ENCODE results near the gene ROR1. TPM values are rescaled to one million over a fixed set of nuclear protein-coding genes. Genes with fewer than 3 reads are reported as not detected.

Gene ROR1
- total RNA-seq, 1 donor from 2014 or later: 131 TPM

DNA sequence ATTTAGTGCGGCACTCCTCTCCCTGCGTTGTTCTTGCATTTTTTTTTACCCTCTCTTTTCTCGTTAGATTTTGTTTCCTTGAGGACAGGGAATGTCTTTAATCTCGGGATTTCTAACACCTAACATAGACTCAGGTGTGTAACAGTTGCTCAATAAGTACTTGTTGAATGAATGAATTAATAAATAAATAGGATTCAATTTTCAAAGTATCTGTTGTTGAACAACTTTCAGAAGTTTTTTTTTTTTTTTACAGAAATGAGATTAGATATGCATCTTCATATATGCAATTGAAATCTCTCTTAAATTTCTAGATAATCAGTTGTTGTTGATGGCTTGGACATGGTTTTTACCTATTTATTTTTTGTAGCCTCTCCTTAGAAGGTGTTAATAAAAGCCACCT, 83.1 kb downstream of the ROR1 start:
- Mint-ChIP-seq H3K36me3 (ENCODE audit: low read depth) (peaks cover 12% of the 10 kb centered on the region), H3K27me3 (ENCODE audit: low read depth) (no peaks in the 10 kb centered on the region), H3K27ac (ENCODE audit: unreplicated experiment) (peak overlapping the region; percentile 55), H3K4me1 (ENCODE audit: low read depth) (peaks cover 84% of the 10 kb centered on the region), H3K4me3 (ENCODE audit: unreplicated experiment) (no peak overlapping the region), H3K9me3 (ENCODE audit: low read depth) (no peaks in the 10 kb centered on the region)
- TF ChIP-seq, protein P1, sequence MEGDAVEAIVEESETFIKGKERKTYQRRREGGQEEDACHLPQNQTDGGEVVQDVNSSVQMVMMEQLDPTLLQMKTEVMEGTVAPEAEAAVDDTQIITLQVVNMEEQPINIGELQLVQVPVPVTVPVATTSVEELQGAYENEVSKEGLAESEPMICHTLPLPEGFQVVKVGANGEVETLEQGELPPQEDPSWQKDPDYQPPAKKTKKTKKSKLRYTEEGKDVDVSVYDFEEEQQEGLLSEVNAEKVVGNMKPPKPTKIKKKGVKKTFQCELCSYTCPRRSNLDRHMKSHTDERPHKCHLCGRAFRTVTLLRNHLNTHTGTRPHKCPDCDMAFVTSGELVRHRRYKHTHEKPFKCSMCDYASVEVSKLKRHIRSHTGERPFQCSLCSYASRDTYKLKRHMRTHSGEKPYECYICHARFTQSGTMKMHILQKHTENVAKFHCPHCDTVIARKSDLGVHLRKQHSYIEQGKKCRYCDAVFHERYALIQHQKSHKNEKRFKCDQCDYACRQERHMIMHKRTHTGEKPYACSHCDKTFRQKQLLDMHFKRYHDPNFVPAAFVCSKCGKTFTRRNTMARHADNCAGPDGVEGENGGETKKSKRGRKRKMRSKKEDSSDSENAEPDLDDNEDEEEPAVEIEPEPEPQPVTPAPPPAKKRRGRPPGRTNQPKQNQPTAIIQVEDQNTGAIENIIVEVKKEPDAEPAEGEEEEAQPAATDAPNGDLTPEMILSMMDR (IDR thresholded peaks at IDR 0.05): no peak
- no peak for DNase-seq (ENCODE audit: low spot score)

DNA sequence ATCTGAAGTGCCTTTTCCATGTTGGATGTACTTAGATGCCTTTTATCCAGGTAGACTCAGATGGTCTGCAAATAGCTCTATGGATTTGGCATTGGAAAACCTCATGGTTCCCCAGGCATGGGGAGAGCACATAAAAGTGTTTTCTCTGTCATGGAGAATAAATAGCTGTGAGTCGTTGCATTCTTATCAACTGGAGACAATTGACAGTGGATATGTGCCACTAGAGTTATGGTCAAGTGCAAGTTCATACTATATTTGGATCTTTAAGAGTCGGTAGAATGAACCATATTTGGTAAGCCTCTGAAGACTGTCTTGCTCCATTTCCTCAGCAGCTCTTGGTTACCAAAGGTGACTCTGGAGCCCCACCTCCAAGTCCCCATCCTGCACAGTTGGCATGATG, 83.7 kb downstream of the ROR1 start:
- TF ChIP-seq, protein P1 (IDR thresholded peaks at IDR 0.05): no peak
- peaks cover 12% of the 10 kb centered on the region for H3K36me3 Mint-ChIP-seq (ENCODE audit: low read depth)

DNA sequence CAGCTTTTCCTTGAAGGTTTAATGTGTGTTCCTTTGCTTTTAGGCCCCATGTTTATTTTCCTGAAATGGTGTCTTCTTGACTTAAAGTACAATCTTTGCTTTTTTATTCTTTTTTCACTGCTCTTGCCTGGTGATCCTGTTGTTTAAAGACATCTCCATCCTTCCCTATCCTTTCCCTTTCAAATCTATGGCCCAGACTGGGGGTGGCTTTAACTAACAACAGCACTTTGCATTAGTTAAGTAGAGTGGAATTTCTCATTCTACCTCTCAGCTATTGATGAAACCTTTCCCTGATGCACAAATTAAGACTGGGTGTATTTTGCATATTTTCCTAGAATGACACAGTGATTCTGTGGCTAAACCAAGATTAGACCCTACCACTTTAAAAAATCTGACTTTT, 84.3 kb downstream of the ROR1 start:
- no peak overlapping the region for H3K4me3 Mint-ChIP-seq (ENCODE audit: unreplicated experiment)
- peaks cover 81% of the 10 kb centered on the region for H3K4me1 Mint-ChIP-seq (ENCODE audit: low read depth)
- no peak for DNase-seq (ENCODE audit: low spot score)
- H3K27ac Mint-ChIP-seq (ENCODE audit: unreplicated experiment): no peak overlapping the region
- H3K36me3 Mint-ChIP-seq (ENCODE audit: low read depth): peaks cover 12% of the 10 kb centered on the region
- TF ChIP-seq, protein P1 (IDR thresholded peaks at IDR 0.05): no peak
- H3K9me3 Mint-ChIP-seq (ENCODE audit: low read depth): no peaks in the 10 kb centered on the region
- no peaks in the 10 kb centered on the region for H3K27me3 Mint-ChIP-seq (ENCODE audit: low read depth)

More for the DNA sequence above, 83.7 kb downstream of the ROR1 start:
- DNase-seq (ENCODE audit: low spot score): no peak
- Mint-ChIP-seq H3K9me3 (ENCODE audit: low read depth) (no peaks in the 10 kb centered on the region), H3K4me3 (ENCODE audit: unreplicated experiment) (no peak overlapping the region), H3K4me1 (ENCODE audit: low read depth) (peaks cover 82% of the 10 kb centered on the region), H3K27ac (ENCODE audit: unreplicated experiment) (no peak overlapping the region), H3K27me3 (ENCODE audit: low read depth) (no peaks in the 10 kb centered on the region)

DNA sequence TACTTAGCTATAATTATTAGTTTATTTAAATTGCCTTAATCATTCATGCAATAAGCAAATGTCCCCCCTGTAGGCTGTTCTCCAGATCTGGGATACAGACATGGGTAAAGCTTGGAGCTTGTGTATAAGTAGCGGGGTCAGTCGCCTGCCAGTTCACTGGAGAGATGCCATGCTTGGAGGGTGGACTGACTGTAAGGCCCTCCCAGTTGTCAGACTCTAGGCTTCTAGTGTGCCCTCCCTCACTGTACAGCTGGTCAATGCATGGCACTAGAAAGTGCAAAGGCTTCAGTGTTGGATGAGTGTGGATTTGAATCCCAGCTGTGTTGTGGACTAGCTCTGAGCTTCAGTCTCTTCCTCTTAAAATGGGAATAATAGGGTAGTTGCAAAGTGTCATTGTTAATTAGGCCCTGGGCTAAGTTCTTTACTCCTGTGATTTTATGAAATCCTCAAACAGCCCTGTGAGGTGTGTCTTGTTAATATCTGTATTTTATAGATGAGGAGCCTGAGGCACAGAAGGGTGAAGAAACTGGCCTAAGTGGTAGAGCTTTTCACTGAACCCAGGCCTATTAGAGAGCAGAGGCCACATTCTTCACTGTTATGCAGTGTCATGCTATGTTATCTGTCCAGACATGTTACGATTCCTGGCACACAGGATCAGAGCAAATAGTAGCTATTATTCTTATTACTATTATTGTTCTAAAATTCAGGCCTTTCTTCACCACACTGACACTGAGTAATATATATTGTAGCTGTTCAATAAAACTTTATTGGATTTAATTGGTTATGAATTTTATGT, 85.9 kb downstream of the ROR1 start:
- TF ChIP-seq, protein P1 (IDR thresholded peaks at IDR 0.05): no peak
- peak overlapping the region; percentile 49 for H3K27ac Mint-ChIP-seq (ENCODE audit: unreplicated experiment)
- no peak for DNase-seq (ENCODE audit: low spot score)
- peaks cover 80% of the 10 kb centered on the region for H3K4me1 Mint-ChIP-seq (ENCODE audit: low read depth)
- H3K9me3 Mint-ChIP-seq (ENCODE audit: low read depth): no peaks in the 10 kb centered on the region
- no peaks in the 10 kb centered on the region for H3K27me3 Mint-ChIP-seq (ENCODE audit: low read depth)
- H3K36me3 Mint-ChIP-seq (ENCODE audit: low read depth): peaks cover 12% of the 10 kb centered on the region
- no peak overlapping the region for H3K4me3 Mint-ChIP-seq (ENCODE audit: unreplicated experiment)

DNA sequence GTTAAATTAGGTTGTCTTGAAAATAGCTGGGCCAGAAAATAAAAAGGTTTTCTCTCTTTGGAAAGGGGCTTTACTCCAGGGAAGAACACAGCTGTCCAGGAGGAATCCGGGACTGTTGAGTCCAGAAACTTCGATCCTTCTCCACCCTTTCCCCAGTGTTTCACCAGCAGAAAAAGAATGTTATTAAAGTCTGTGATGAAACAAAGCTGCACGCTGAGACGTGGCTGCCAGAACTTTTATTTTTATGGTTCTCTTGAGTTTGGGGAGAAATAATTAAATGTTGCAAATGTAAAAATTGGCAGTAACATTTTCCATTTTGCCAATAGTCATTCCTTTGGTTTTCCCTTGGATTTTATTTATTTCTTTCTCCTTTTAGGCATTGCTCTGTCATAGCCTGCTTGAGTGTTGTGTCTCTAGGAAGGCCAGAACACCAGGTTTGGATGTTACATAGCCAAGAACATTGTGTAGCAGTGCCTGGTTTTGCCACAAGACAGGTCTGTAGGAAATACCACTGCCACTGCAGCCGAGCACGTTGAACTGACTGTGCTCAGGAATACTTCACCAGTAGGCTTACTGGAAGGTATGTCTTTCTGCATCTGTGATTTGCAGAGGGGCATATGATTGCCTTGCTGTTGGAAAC, 87.4 kb downstream of the ROR1 start:
- Mint-ChIP-seq H3K36me3 (ENCODE audit: low read depth) (peaks cover 7% of the 10 kb centered on the region), H3K4me3 (ENCODE audit: unreplicated experiment) (no peak overlapping the region), H3K27me3 (ENCODE audit: low read depth) (no peaks in the 10 kb centered on the region), H3K9me3 (ENCODE audit: low read depth) (no peaks in the 10 kb centered on the region), H3K4me1 (ENCODE audit: low read depth) (peaks cover 85% of the 10 kb centered on the region), H3K27ac (ENCODE audit: unreplicated experiment) (peak overlapping the region; percentile 65)
- TF ChIP-seq, protein P1 (IDR thresholded peaks at IDR 0.05): no peak
- no peak for DNase-seq (ENCODE audit: low spot score)
